HG02885 (cell line): ENCODE measurements around the gene SYT8.

ENCODE experiments used
- ATAC-seq: cut with Tn5 transposase; IDR thresholded peaks from one replicate; pipeline ENCODE4 v1.9.1; 2021; ENCODE audit warnings: mild to moderate bottlenecking; ENCODE audit not compliant: unreplicated experiment, poor library complexity

SYT8 gene

GRCh38 chr11:1854949-1855885 lies 20.4 kb downstream of the SYT8 start:
- peak; percentile 33 for ATAC-seq

GRCh38 chr11:1855886-1856265 lies 21.1 kb downstream of the SYT8 start:
- ATAC-seq: no peak

- ATAC-seq: no peak
These were observed 21.7 kb downstream of the SYT8 start for GRCh38 chr11:1856306-1857005.

- no peak for ATAC-seq
These were observed 22.3 kb downstream of the SYT8 start for GRCh38 chr11:1857064-1857463.

GRCh38 chr11:1858154-1858553 lies 23.4 kb downstream of the SYT8 start:
- no peak for ATAC-seq

- no peak for ATAC-seq
These were observed 23.8 kb downstream of the SYT8 start for GRCh38 chr11:1858576-1858975.

GRCh38 chr11:1859004-1859403 lies 24.2 kb downstream of the SYT8 start:
- no peak for ATAC-seq

GRCh38 chr11:1860108-1860507 lies 25.3 kb downstream of the SYT8 start:
- ATAC-seq: no peak

- ATAC-seq: no peak
These were observed 26.9 kb downstream of the SYT8 start for GRCh38 chr11:1861435-1862411.

GRCh38 chr11:1862588-1863351 lies 28.0 kb downstream of the SYT8 start:
- no peak for ATAC-seq

GRCh38 chr11:1863352-1864216 lies 28.8 kb downstream of the SYT8 start:
- no peak for ATAC-seq

- ATAC-seq: no peak
These were observed 29.4 kb downstream of the SYT8 start for GRCh38 chr11:1864231-1864630.

GRCh38 chr11:1864831-1865665 lies 30.3 kb downstream of the SYT8 start:
- ATAC-seq: no peak

- ATAC-seq: no peak
These were observed 31.4 kb downstream of the SYT8 start for GRCh38 chr11:1866226-1866625.

GRCh38 chr11:1866776-1867175 lies 32.0 kb downstream of the SYT8 start:
- no peak for ATAC-seq

- no peak for ATAC-seq
These were observed 32.6 kb downstream of the SYT8 start for GRCh38 chr11:1867381-1867780.

GRCh38 chr11:1868056-1868635 lies 33.4 kb downstream of the SYT8 start:
- ATAC-seq: no peak
